Measurements from ENCODE around the gene PCNP.
"Not testable (repeated sequence)": the region's sequence is repeated elsewhere in the genome, so short reads cannot be mapped to it uniquely, and the experiment has no call there.

The PCNP gene

DNA sequence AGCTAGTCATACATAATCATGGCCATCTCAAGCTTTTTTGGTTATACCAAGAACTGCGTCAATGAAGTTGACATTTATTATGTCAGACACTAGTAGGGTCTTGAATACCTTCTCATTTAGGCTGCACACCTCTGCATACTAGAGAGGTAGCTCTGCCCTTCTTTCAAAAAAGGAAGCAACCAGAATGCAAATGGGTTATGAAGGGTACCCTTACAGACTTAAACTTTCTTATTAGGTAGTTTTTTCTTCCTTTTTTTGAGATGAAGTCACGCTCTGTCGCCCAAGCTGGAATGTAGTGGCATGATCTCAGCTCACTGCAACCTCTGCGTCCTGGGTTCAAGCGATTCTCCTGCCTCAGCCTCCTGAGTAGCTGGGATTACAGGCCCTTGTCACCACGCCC lies 3.3 kb downstream of the PCNP start:
- no peak overlapping the region for H3K4me3 ChIP-seq (ENCODE audit: low read depth, low read length)
- peaks cover 53% of the 10 kb centered on the region for H3K36me3 ChIP-seq
- DNase-seq, result no peak

GRCh38 chr3:101588616-101589015 lies 14.6 kb downstream of the PCNP start:
- peaks cover 62% of the 10 kb centered on the region for H3K36me3 ChIP-seq
- H3K4me3 ChIP-seq (ENCODE audit: low read depth, low read length), result no peak overlapping the region
- H3K9me3 ChIP-seq (ENCODE audit: severe bottlenecking), result no peaks in the 10 kb centered on the region
- no peaks in the 10 kb centered on the region for H3K27me3 ChIP-seq (ENCODE audit: insufficient read depth, low read depth, severe bottlenecking)
- DNase-seq, result no peak
- H3K27ac ChIP-seq, result no peak overlapping the region
- TF ChIP-seq, protein P1, sequence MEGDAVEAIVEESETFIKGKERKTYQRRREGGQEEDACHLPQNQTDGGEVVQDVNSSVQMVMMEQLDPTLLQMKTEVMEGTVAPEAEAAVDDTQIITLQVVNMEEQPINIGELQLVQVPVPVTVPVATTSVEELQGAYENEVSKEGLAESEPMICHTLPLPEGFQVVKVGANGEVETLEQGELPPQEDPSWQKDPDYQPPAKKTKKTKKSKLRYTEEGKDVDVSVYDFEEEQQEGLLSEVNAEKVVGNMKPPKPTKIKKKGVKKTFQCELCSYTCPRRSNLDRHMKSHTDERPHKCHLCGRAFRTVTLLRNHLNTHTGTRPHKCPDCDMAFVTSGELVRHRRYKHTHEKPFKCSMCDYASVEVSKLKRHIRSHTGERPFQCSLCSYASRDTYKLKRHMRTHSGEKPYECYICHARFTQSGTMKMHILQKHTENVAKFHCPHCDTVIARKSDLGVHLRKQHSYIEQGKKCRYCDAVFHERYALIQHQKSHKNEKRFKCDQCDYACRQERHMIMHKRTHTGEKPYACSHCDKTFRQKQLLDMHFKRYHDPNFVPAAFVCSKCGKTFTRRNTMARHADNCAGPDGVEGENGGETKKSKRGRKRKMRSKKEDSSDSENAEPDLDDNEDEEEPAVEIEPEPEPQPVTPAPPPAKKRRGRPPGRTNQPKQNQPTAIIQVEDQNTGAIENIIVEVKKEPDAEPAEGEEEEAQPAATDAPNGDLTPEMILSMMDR (IDR thresholded peaks at IDR 0.05; ENCODE audit: low read depth, low read length), result no peak

More for the DNA sequence above, 3.3 kb downstream of the PCNP start:
- Histone ChIP-seq H3K9me3 (ENCODE audit: severe bottlenecking) (no peaks in the 10 kb centered on the region), H3K27me3 (ENCODE audit: insufficient read depth, low read depth, severe bottlenecking) (no peaks in the 10 kb centered on the region), H3K27ac (no peak overlapping the region)
- TF ChIP-seq, protein P1 (IDR thresholded peaks at IDR 0.05; ENCODE audit: low read depth, low read length), result no peak

DNA sequence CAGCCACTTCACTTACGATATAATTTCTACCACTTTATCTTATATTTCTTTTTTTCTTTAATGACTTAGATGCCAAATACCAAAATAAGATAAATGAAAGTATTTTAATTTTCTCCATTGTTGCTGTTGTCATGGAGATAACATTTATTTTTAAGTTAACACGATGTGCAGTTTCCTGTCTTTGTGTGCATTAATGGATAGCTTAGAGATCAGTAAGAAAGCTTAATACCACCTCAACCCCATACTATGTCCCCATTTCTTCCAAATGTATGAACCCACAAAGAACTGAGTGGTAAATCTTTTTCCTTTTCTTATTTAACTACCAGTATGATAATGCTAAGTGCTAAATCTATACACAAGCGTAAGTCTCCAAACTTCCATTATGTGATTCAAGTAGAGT lies 17.1 kb downstream of the PCNP start:
- H3K4me3 ChIP-seq (ENCODE audit: low read depth, low read length), result no peak overlapping the region
- TF ChIP-seq, protein P1 (IDR thresholded peaks at IDR 0.05; ENCODE audit: low read depth, low read length), result no peak
- peaks cover 55% of the 10 kb centered on the region for H3K36me3 ChIP-seq
- H3K27me3 ChIP-seq (ENCODE audit: insufficient read depth, low read depth, severe bottlenecking), result no peaks in the 10 kb centered on the region
- H3K27ac ChIP-seq, result no peak overlapping the region
- no peak for DNase-seq
- no peaks in the 10 kb centered on the region for H3K9me3 ChIP-seq (ENCODE audit: severe bottlenecking)

DNA sequence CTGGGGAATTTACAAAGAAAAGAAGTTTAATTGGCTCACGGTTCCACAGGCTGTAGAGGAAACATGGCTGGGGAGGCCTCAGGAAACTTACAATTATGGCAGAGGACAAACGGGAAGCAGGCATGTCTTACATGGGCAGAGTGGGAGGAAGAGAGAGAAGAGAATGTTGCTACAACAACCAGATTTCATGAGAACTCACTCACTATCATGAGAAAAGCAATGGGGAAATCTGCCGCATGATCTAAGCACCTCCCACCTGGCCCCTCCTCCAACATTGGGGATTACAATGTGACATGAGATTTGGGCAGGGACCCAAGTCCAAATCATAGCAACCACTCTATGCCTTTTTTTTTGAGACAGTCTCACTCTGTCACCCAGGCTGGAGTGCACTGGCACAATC lies 28.8 kb downstream of the PCNP start:
- H3K27me3 ChIP-seq (ENCODE audit: insufficient read depth, low read depth, severe bottlenecking), result no peaks in the 10 kb centered on the region
- H3K27ac ChIP-seq, result no peak overlapping the region
- no peaks in the 10 kb centered on the region for H3K36me3 ChIP-seq
- TF ChIP-seq, protein P1 (IDR thresholded peaks at IDR 0.05; ENCODE audit: low read depth, low read length), result no peak
- DNase-seq, result no peak
- no peak overlapping the region for H3K4me3 ChIP-seq (ENCODE audit: low read depth, low read length)
- H3K9me3 ChIP-seq (ENCODE audit: severe bottlenecking), result no peaks in the 10 kb centered on the region

DNA sequence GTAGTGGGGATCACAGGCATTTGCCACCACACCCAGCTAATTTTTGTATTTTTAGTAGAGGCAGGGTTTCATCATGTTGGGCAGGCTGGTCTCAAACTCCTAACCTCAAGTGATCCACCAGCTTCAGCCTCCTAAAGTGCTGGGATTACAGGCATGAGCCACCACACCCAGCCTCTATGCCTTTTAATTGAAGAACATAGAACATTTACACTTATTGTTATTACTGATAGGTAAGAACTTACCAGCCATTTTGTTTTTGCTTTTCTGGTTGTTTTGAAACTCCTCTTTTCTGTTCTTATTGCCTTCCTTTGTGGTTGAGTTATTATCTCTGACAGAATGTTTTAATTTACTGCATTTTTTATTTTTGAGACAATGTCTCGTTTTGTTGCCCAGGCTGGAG lies 29.2 kb downstream of the PCNP start:
- H3K36me3 ChIP-seq, result no peaks in the 10 kb centered on the region
- TF ChIP-seq, protein P1 (IDR thresholded peaks at IDR 0.05; ENCODE audit: low read depth, low read length), result no peak
- H3K4me3 ChIP-seq (ENCODE audit: low read depth, low read length), result no peak overlapping the region
- H3K9me3 ChIP-seq (ENCODE audit: severe bottlenecking), result no peaks in the 10 kb centered on the region
- DNase-seq, result no peak
- no peaks in the 10 kb centered on the region for H3K27me3 ChIP-seq (ENCODE audit: insufficient read depth, low read depth, severe bottlenecking)
- H3K27ac ChIP-seq, result no peak overlapping the region

DNA sequence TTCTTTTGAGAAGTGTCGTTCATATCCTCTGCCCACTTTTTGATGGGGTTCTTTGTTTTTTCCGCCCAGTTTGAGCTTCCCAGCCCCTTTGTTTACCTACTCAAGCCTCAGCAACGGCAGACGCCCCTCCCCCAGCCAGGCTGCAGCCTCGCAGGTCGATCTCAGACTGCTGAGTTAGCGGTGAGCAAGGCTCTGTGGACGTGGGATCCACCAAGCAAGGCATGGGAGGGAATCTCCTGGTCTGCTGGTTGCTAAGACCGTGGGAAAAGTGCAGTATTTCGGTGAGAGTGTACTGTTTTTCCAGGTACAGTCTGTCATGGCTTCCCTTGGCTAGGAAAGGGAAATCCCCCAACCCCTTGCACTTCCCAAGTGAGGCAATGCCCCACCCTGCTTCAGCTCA lies 31.4 kb downstream of the PCNP start:
- H3K27me3 ChIP-seq (ENCODE audit: insufficient read depth, low read depth, severe bottlenecking); H3K27ac ChIP-seq; DNase-seq; H3K36me3 ChIP-seq; H3K4me3 ChIP-seq (ENCODE audit: low read depth, low read length); H3K9me3 ChIP-seq (ENCODE audit: severe bottlenecking): not testable (repeated sequence)

Measured in WERI-Rb-1 (cell line).